ENCODE data around the gene KDM4E. TPM values are rescaled to one million over a fixed set of nuclear protein-coding genes. Genes with fewer than 3 reads are reported as not detected.
"Not testable (repeated sequence)": the region's sequence is repeated elsewhere in the genome, so short reads cannot be mapped to it uniquely, and the experiment has no call there.

KDM4E gene
- total RNA-seq, 4 donors from 2014 or later: not detected

GRCh38 chr11:95014184-95014821, 10.8 kb upstream of the KDM4E start:
- no peak for DNase-seq (ENCODE audit: low spot score in 2 of 2)
- H3K36me3 ChIP-seq: no peaks in the 10 kb centered on the region
- H3K9me3 ChIP-seq: no peaks in the 10 kb centered on the region
- WGBS, 2 donors: 86% methylated on average over 9 to 12 of the region's 12 CpGs
- H3K4me1 ChIP-seq: no peaks in the 10 kb centered on the region
- no peak for TF ChIP-seq EP300 (IDR thresholded peaks at IDR 0.05)
- TF ChIP-seq POLR2A (IDR thresholded peaks at IDR 0.05): no peak
- no peak for TF ChIP-seq CTCF (IDR thresholded peaks at IDR 0.05)
- no peaks in the 10 kb centered on the region for H3K27me3 ChIP-seq
- no peak overlapping the region for H3K4me3 ChIP-seq
- H3K27ac ChIP-seq: no peak overlapping the region

- H3K36me3 ChIP-seq: no peaks in the 10 kb centered on the region
- no peaks in the 10 kb centered on the region for H3K9me3 ChIP-seq
- H3K27ac ChIP-seq: no peak overlapping the region
- no peak for DNase-seq (ENCODE audit: low spot score in 2 of 2)
- H3K4me3 ChIP-seq: no peak overlapping the region
- H3K4me1 ChIP-seq: no peaks in the 10 kb centered on the region
- TF ChIP-seq POLR2A (IDR thresholded peaks at IDR 0.05): no peak
- no peak for TF ChIP-seq CTCF (IDR thresholded peaks at IDR 0.05)
- TF ChIP-seq EP300 (IDR thresholded peaks at IDR 0.05): no peak
- 37 to 53% methylated on average over 2 of the region's 2 CpGs for WGBS, 2 donors
- H3K27me3 ChIP-seq: no peaks in the 10 kb centered on the region
Observed at GRCh38 chr11:95016139-95016538, 8.9 kb upstream of the KDM4E start.

DNA sequence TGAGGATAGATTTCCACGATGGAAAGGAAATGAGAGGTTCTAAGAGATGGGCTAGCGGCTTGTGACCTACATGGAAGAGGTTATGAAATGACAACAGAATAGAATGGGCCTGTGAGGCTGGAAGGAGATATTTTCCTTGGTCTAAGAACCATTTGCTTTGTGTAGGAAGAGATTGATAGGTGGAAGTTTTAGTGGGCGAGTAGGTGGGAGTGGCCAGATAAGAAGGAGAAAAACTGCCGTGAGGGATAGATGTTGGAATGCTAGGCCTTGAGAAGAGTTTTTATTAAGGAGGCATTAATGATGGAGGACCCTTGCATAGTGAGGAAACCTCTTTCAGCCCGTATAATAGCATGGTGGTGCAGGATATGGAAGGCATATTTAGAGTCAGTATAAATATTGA, 3.6 kb upstream of the KDM4E start:
- H3K4me3 ChIP-seq; DNase-seq (ENCODE audit: low spot score in 2 of 2); H3K9me3 ChIP-seq; H3K4me1 ChIP-seq; H3K36me3 ChIP-seq; H3K27me3 ChIP-seq; H3K27ac ChIP-seq: not testable (repeated sequence)
- 85 to 86% methylated on average over 5 of the region's 5 CpGs for WGBS, 2 donors

DNA sequence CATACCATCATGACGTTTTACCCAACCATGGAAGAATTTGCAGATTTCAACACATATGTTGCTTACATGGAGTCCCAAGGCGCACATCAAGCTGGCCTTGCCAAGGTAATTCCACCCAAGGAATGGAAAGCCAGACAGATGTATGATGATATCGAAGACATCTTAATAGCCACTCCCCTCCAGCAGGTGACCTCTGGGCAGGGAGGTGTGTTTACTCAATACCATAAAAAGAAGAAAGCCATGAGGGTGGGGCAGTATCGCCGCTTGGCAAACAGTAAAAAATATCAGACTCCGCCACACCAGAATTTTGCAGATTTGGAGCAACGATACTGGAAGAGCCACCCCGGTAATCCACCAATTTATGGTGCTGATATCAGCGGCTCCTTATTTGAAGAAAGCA, 536 bp downstream of the KDM4E start:
- not testable (repeated sequence) for H3K9me3 ChIP-seq; H3K4me3 ChIP-seq; H3K4me1 ChIP-seq; H3K27me3 ChIP-seq; H3K36me3 ChIP-seq; H3K27ac ChIP-seq; DNase-seq (ENCODE audit: low spot score in 2 of 2)
- 79 to 83% methylated on average over 6 to 8 of the region's 9 CpGs for WGBS, 2 donors

- Histone ChIP-seq H3K4me3 (no peak overlapping the region), H3K9me3 (no peaks in the 10 kb centered on the region), H3K36me3 (no peaks in the 10 kb centered on the region), H3K27ac (no peak overlapping the region), H3K4me1 (no peaks in the 10 kb centered on the region), H3K27me3 (no peaks in the 10 kb centered on the region)
- 66 to 70% methylated on average over 3 of the region's 3 CpGs for WGBS, 2 donors
- no peak for TF ChIP-seq POLR2A (IDR thresholded peaks at IDR 0.05)
- TF ChIP-seq CTCF (IDR thresholded peaks at IDR 0.05): no peak
- TF ChIP-seq EP300 (IDR thresholded peaks at IDR 0.05): no peak
- DNase-seq (ENCODE audit: low spot score in 2 of 2): no peak
Observed at GRCh38 chr11:95028357-95028756, 3.3 kb downstream of the KDM4E start.

GRCh38 chr11:95033051-95033450, 8.0 kb downstream of the KDM4E start:
- 64 to 89% methylated on average over 1 of the region's 1 CpG for WGBS, 2 donors
- Histone ChIP-seq H3K36me3 (no peaks in the 10 kb centered on the region), H3K27ac (no peak overlapping the region), H3K27me3 (peaks cover 0 to 16% of the 10 kb centered on the region in 2 donors), H3K4me1 (no peaks in the 10 kb centered on the region), H3K9me3 (no peaks in the 10 kb centered on the region), H3K4me3 (no peak overlapping the region)
- TF ChIP-seq POLR2A (IDR thresholded peaks at IDR 0.05) (no peak), CTCF (IDR thresholded peaks at IDR 0.05) (no peak), EP300 (IDR thresholded peaks at IDR 0.05) (no peak)
- no peak for DNase-seq (ENCODE audit: low spot score in 2 of 2)

Data from tibial nerve (tissue), 4 donors.